GM18526 (cell line): ENCODE results near the gene SLC39A11.

Experiments
- POLR2A ChIP-seq: IDR thresholded peaks from 3 replicates; pipeline ENCODE4 v1.6.1; 2011; ENCODE audit not compliant: insufficient read length; ENCODE audit errors: extremely low read depth

The SLC39A11 gene

DNA sequence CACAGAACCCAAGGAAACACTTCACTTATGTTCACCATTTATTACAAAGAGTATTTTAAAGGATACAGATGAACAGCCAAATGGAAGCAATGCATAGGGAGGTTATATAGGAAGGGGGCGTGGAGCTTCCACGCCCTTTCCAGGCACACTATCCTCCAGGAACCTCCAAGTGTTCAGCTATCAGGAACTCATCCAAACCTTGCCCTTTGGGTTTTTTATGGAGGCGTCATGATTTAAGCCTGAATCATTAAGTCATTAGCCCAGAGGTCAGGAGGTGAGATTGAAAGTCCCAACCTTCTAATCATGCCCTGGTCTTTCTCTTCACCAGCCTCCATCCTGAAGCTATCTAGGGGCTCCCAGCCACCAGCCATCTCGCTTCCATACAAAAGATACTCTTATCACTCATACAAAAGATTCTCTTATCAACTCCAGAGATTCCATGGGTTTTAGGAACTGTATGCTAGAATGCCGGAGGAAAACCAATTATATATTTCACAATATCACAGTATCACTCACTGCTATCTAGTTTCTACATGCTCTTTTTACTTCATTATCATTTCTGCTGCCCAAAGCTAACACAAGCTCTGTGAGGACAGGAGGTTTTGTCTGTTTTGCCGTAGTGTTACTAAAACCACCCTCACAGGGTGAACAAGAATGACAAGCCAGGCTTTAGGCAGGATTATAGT, 213.4 kb downstream of the SLC39A11 start:
- TF ChIP-seq POLR2A, result no peak

DNA sequence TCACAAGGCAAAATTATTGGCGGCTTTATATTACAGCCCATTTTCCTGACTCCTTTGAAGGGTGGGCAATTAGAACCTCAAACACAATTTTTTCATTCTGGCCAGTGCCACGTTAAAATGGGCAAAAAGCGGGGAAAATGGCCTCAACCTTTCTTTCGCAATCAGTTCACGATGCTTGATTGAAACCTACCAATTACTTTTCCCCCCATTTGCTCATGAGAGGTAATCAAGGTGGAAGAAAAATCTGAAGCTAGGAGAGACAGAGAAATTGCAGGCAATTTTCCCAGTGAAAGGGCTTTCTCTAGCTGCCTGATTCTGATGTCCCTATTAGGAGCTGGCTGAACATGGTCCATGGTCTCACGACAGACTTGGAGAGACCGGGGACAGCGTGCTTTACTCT, 215.1 kb downstream of the SLC39A11 start:
- no peak for TF ChIP-seq POLR2A

DNA sequence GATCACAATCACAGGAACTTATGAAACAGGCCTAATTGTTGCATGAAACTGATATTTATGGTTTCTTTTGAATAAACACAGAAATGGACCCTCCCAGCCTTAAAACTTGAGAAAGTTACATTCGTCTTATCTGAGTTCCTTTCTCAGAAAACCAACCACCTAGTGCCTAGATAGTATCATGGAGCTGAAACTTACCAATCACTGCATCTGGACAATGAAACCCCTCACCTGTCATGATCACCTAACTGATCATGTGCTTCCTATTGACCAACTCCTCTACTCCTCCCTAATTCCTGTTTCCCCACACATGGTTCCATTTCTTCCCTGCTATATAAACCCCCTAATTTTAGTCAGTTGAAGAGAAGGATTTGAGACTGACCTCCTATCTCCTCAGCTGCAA, 216.1 kb downstream of the SLC39A11 start:
- no peak for TF ChIP-seq POLR2A

DNA sequence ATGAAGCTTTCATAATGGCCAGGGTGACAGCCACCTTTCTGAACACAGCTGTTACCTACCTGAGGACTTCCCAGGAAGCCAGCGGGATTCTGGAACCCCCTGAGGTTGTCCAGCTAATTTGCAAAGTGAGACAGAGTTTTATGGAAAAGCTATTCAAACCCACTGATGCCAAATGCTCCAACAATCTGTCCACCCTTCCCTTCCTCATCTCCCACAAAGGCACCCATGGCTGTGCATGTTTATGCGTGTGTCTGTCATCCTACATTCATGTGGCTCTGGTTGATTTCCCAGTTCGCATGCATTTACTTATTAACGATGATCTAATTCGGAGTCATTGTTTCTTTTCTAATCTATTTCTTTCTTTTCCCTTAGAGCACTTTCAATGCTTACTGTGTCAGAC, 217.1 kb downstream of the SLC39A11 start:
- no peak for TF ChIP-seq POLR2A

DNA sequence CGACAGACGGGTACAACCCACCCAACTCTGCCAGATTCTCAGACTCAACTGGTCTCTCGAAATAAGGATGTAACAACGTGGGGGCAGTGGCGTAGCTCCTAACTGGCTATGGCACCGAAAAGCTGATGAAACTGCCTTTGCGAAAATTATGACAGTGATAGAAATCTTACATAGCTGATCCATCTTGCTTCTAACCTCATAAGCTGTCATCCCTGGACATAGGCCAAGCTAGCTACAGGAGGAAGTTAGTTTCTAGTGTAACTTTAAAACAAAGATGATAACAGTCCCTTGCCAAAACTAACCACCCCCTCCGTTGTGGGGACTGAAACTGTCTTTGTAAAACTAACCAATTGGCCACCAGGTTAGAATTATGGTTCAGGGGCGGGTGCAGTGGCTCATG, 220.1 kb downstream of the SLC39A11 start:
- no peak for TF ChIP-seq POLR2A

DNA sequence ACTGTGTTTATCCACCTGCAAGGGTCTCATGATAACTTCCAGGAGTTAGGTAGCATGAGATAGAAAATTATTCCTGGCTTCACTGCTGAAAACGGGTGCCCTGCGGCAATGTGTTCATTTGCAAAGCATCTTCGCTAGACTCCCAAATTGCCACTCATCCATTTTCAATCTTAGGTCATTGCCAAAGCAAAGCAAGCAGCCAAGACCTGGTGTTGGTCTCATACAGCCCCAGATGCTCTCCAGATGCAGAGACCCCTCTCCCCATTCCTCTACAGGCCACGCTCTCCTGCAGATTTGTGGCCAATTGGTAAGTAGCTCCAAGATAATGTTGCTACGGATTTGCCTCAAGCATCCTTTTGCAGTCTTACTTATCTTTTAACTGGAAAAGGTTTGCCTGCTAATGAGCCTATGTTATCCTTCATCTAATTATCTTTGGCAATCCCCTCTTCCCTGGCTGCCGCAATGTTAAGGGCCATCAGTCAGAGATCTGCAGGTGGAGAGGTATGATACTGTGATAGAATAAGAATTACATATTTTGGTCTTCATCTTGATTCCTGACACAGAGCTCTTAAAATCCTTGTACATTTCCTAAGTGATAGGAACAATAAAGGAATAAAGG, 222.0 kb downstream of the SLC39A11 start:
- no peak for TF ChIP-seq POLR2A

DNA sequence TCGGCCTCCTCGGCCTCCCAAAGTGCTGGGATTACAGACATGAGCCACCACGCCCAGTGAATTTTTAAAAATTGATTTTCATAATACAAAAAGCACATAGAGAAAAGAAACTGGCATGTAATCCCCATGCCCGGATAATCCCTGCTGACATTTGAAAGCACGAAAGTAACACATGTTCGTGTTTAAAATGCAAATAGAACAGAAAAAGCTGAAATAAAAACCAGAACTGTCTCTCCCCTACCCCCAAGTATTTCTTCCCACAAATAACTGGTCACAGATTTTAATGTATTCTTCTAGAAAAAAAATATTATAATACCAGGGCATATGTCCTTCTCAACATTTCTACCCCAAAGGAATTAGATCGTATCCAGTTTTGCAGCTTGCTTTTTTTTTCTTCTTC, 222.9 kb downstream of the SLC39A11 start:
- TF ChIP-seq POLR2A, result no peak

DNA sequence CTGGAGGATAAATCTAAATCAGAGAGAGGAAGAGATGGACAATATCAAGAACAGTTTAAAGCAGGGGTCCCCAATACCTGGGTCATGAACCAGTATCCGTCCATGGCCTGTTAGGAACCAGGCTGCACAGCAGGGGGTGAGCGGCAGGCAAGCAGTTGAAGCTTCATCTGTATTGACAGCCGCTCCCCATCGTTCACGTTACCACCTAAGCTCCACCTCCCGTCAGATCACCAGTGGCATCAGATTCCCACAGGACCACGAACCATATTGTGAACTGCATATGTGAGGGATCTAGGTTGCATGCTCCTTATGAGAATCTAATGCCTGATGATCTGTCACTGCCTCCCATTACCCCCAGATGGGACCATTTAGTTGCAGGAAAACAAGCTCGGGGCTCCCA, 226.5 kb downstream of the SLC39A11 start:
- TF ChIP-seq POLR2A, result no peak

DNA sequence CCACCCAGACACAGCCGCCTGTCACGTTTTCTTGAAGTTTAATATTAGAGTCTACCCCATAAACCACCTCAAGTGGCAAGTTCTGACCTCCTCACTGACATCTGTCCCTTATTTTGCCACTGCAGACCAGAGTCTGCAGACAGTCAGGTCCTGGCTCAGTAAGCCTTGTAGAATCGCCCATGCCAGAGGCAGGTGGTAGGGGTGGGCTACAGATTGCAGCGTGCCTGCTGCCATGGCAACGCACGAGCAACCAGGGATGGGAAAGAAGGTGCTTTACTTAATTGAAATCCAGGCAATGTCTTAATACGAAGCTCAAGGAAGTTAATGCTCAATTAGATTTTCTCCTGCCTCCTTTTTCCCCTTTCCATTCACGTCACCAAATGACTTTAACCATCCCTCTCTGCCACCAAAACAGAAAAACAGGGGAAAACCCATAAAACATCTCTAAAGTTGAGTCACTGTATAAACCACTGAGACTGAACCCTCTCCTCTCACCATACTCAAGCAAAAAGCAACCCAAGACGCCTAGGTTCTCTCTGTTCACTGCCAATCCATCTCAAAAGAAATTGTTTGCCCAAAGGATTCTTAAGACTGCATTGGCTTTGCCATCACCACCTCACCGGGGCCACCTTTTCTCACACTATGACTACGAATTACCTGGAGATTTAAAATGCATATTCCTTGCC, 228.8 kb downstream of the SLC39A11 start:
- TF ChIP-seq POLR2A, result no peak

DNA sequence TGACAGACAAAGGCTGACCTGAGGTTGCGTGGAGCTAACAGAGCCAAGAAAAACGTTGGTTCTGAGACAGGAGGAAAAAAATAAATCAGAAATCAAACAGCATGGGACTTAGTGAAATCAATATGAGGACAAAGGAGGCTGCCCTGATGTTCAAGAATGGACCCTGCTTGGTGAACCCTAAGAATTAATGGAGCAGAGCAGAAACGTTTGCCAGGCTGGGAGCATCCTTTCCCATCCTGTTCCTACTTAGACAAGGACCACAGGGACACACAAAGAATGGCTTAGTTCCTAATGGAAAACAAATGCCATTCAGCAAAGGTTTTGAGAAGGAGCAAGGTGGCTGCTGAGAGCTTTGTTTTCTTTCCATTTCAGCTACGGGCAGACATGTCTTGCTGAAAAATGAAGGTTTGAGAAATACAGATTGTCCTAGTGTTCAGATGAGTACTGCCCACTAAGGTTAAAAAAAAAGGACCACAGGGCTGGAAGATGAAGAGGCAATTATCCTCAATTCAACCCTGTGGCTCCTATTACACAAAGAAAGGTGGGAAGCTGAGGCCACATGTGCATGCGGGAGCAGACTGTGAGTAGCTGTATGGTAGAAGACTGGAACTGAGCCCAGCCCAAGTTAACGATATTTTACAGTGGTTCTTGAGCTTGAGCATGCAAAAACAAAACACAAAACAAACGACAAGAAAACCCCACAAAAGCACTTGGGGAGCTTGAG, 230.1 kb downstream of the SLC39A11 start:
- no peak for TF ChIP-seq POLR2A

DNA sequence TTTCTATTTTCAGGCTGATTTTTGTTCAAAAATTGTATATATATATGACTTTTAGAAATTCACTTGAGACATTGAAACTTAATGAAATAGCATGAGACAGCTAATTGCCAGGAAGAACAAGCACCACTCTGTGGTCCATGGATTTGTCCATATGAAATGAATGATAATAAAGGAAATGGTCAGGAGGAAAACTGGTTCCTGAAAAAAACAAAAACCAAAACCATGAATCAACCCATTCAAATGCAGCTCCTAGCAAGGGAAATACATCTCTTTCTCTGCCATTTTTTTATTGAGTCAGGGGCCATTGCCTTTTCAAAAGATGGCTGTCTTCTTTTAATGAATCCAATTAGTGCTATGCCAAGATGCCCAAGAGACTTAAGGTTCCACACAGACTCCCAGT, 230.7 kb downstream of the SLC39A11 start:
- no peak for TF ChIP-seq POLR2A

DNA sequence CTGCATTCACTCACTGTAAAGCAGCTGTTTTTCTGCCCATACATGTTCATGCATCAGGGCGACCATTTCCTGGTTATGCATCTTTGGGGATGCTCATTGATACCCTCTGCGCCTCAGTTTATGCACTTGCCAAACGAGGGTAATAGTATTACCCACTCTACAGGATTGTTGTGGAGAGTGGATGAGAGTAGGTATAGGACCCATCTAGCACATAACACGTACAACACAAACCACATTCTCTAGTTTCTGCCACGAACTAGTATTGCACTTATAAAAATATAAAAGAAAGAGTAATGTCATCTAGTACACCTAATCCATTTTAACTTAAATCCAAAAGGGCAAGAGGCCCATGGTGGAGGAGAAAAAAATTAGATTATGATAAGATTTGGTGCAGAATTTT, 231.7 kb downstream of the SLC39A11 start:
- TF ChIP-seq POLR2A, result no peak

DNA sequence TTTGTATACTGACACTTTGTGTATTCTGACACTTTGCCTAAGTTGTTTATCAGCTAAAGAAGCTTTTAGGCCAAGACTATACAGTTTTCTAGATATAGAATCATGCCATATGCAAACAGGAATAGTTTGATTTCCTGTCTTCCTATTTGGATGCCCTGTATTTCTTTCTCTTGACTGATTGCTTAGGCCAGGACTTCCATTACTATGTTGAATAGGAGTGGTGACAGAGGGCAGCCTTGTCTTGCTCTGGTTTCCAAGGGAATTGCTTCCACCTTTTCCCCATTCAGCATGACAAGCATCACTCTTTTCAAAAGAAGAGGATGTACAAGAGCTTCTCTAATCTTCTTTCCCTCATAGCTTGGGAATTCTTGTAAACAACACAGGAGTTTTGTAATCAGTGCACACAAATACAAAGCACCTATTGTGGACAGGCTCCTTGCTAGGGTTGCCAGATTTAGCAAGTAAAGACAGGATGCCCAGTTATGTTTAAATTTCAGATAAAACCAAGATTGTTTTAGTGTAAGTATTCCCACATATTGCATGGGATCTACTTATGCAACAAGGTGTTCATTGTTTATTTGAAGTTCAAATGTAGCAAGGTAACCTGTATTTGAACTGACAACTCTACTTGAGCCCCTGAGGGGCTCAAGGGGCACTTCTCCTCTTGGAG, 233.5 kb downstream of the SLC39A11 start:
- TF ChIP-seq POLR2A, result no peak

DNA sequence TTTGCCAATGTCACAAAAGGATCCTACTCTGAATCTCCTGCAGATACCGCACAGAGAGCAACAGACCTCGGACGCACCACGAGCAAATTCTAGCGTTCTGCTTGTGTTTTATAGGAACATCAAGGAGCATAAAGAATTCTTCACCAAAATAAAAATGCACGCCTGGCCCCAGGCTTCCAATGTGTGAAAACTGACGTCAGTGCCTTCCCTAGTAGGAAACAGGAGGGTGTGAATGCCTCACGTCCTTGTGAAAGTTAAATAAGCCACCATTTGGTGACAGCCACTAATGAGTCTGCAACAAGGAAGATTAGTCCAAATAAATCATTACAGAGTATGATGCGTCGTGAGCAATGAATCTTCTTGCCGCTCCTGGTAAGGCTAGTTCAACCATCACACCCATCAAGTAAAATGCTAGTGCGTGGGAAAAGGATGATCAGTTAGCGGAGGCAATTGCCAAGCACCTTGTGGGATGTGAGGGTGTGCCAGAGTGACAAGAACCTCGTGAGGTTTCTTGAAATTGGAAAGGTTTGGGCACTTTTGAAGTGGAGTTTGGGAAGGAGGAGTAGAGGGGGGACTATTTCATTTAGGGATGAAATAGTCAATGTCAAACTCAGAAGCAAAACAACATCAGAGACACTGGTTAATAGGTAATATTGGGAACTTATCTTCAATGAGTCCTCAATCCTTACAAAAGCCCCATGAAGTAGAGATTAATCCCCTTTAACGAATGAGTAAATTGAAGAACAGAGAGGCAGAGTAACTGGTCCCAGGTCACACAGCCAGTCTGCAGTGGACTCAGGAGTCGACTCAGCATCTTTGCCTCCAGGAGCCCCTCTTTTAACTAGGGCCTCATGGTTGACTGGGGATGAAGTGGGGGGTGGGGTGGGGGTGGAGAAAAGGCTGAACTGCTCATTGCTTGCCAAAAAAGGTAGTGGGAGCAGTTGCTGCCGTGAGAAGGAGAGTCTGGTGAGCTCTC, 238.8 kb downstream of the SLC39A11 start:
- TF ChIP-seq POLR2A, result no peak
